OCI-LY7 (cell line): Measurements from ENCODE around the gene HOXA7. TPM values are rescaled to one million over a fixed set of nuclear protein-coding genes. Genes with fewer than 3 reads are reported as not detected.

Experiments used
- BruUV-seq: library from RNA; stranded (reverse); fragments of 400-500 nt; replicated peaks from 2 replicates; lab custom pipeline; 2021; lab: Mats Ljungman, UMichigan
- CTCF ChIA-PET: fragments of 300-600 bp; sonication (Branson Sonifier 250); formaldehyde crosslinking; loops from one replicate; lab custom pipeline; 2022; ENCODE audit warnings: antibody characterized with exemption; ENCODE audit not compliant: unreplicated experiment; lab: Charles Lee
- POLR2A ChIA-PET: fragments of 300-600 bp; sonication (Branson Sonifier 250); formaldehyde crosslinking; loops from one replicate; lab custom pipeline; 2022; ENCODE audit warnings: antibody characterized with exemption; lab: Charles Lee
- DNase-seq: peaks from one replicate; pipeline ENCODE4 v3.0.0-alpha.2; 2015; ENCODE audit warnings: low spot score
- H2AFZ ChIP-seq: fragments of 200-600 bp; sonication (generic), shearing (Covaris generic); 2 replicates; pipeline ENCODE4 v1.6.1; 2014; ENCODE audit warnings: mild to moderate bottlenecking, antibody characterized with exemption, low read length, moderate library complexity
- H3K27ac ChIP-seq: fragments of 200-600 bp; sonication (generic); 2 replicates; pipeline ENCODE4 v1.5.1; 2014; ENCODE audit warnings: mixed run types, low read depth, mild to moderate bottlenecking, moderate library complexity, low read length, inconsistent platforms; ENCODE audit not compliant: poor library complexity, severe bottlenecking
- H3K36me3 ChIP-seq: fragments of 200-600 bp; sonication (generic); 2 replicates; pipeline ENCODE4 v1.6.1; 2014; ENCODE audit warnings: mild to moderate bottlenecking, antibody characterized with exemption, low read length, moderate library complexity, mixed read lengths; ENCODE audit not compliant: insufficient read depth
- H3K4me1 ChIP-seq: fragments of 200-600 bp; sonication (generic); 2 replicates; pipeline ENCODE4 v1.5.1; 2014; ENCODE audit warnings: mild to moderate bottlenecking, low read length; ENCODE audit not compliant: insufficient read depth, poor library complexity, severe bottlenecking
- H3K4me2 ChIP-seq: fragments of 200-600 bp; sonication (generic); 2 replicates; pipeline ENCODE4 v1.6.1; 2014; ENCODE audit warnings: mild to moderate bottlenecking, low read length
- H3K4me3 ChIP-seq: fragments of 200-600 bp; sonication (generic); 2 replicates; pipeline ENCODE4 v1.5.1; 2014; ENCODE audit warnings: mild to moderate bottlenecking, low read depth, low read length; ENCODE audit not compliant: poor library complexity, severe bottlenecking
- H3K79me2 ChIP-seq: fragments of 200-600 bp; sonication (generic); 2 replicates; pipeline ENCODE4 v1.6.1; 2016; ENCODE audit warnings: low read depth, mild to moderate bottlenecking, low read length, moderate library complexity, mixed read lengths; ENCODE audit not compliant: insufficient read depth
- H3K9me2 ChIP-seq: fragments of 200-600 bp; sonication (generic); 2 replicates; pipeline ENCODE4 v1.6.1; 2016; ENCODE audit warnings: mild to moderate bottlenecking, low read length, mixed read lengths; ENCODE audit not compliant: insufficient read depth
- H3K9me3 ChIP-seq: fragments of 200-600 bp; sonication (generic); 2 replicates; pipeline ENCODE4 v1.6.1; 2014; ENCODE audit warnings: mild to moderate bottlenecking, mixed run types, low read length, mixed read lengths
- H4K20me1 ChIP-seq: fragments of 200-600 bp; sonication (generic); 2 replicates; pipeline ENCODE4 v1.6.1; 2014; ENCODE audit warnings: mild to moderate bottlenecking, antibody characterized with exemption, low read length, moderate library complexity, mixed read lengths; ENCODE audit not compliant: insufficient read depth
- EZH2phosphoT487 ChIP-seq: fragments of 200-600 bp; sonication (generic); IDR thresholded peaks from 2 replicates; pipeline ENCODE4 v1.6.1; 2018; ENCODE audit warnings: low read depth, borderline replicate concordance, mild to moderate bottlenecking, mixed run types, antibody characterized with exemption, low read length, moderate library complexity, mixed read lengths
- intact Hi-C: fragments of 100-400 bp; cut with micrococcal nuclease; formaldehyde crosslinking; loops from one replicate; pipeline ENCODE4 v1.10.0; 2022; ENCODE audit not compliant: unreplicated experiment
- total RNA-seq, 2 experiments: library from RNA; depleted of rRNA in 1 of 2; stranded (reverse); fragments of >200 nt in 1 of 2; shearing (Covaris generic) in 1 of 2; gene quantifications; 2 replicates each; pipeline ENCODE4 v1.2.3, GENCODE V29; 2014 to 2022
- TF ChIP-seq, protein P1 (sequence below): fragments of 200-600 bp; sonication (generic); conservative IDR thresholded peaks from 2 replicates; pipeline ENCODE4 v1.5.1; 2014; ENCODE audit warnings: mild to moderate bottlenecking, antibody characterized with exemption, low read length, moderate library complexity, mixed read lengths

HOXA7 gene
- total RNA-seq, 2 experiments from 2014 or later, result 1.2 to 6.0 TPM

DNA sequence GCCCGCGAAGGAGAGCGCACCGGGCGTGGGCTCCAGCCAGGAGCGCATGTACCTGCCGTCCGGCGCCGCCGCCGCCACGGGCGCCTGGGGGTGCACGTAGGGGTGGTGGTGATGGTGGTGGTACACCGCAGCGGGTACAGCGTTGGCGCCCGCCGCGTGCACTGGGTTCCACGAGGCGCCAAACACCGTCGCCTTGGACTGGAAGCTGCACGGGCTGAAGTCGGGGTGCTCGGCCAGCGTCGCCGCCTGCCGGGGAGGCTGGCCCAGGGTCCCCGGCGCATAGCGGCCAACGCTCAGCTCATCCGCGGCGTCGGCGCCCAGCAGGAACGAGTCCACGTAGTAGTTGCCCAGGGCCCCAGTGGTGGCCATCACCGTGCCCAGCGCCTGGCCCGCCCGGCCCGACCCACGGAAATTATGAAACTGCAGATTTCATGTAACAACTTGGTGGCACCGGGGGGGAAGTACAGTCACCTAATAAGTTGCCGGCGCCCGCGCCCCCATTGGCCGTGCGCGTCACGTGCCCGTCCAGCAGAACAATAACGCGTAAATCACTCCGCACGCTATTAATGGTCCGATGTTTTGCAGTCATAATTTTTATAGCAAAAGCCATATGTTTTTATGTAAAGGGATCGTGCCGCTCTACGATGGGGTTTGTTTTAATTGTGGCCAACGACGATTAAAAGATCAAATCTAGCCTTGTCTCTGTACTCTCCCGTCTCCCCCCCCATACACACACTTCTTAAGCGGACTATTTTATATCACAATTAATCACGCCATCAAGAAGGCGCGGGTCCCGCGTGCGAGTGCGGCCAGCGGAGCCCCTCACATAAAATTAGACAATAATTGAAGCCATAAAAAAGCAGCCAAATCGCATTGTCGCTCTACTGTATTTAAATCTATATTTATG lies 8.9 kb upstream of the HOXA7 start, which contains the start of gene HOXA9:
Gene HOXA9 (minus strand): TSS at position 449 of the 907 bp plus-strand sequence. CDS start 80 bp downstream, at position 369.
- H3K4me2 ChIP-seq, result no peak within 1 kb of the TSS
- H3K36me3 ChIP-seq, result no peaks in the 10 kb centered on the region
- H3K4me1 ChIP-seq, result peaks cover 4% of the 10 kb centered on the region
- intact Hi-C loops, result no loop called here
- no peak within 1 kb of the TSS for H2AFZ ChIP-seq
- H4K20me1 ChIP-seq, result no peaks in the 10 kb centered on the region
- ChIA-PET CTCF (no interaction called here), POLR2A (no interaction called here)
- TF ChIP-seq, protein P1, sequence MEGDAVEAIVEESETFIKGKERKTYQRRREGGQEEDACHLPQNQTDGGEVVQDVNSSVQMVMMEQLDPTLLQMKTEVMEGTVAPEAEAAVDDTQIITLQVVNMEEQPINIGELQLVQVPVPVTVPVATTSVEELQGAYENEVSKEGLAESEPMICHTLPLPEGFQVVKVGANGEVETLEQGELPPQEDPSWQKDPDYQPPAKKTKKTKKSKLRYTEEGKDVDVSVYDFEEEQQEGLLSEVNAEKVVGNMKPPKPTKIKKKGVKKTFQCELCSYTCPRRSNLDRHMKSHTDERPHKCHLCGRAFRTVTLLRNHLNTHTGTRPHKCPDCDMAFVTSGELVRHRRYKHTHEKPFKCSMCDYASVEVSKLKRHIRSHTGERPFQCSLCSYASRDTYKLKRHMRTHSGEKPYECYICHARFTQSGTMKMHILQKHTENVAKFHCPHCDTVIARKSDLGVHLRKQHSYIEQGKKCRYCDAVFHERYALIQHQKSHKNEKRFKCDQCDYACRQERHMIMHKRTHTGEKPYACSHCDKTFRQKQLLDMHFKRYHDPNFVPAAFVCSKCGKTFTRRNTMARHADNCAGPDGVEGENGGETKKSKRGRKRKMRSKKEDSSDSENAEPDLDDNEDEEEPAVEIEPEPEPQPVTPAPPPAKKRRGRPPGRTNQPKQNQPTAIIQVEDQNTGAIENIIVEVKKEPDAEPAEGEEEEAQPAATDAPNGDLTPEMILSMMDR, result no peak
- TF ChIP-seq EZH2phosphoT487, result no peak
- H3K79me2 ChIP-seq, result no peaks in the 10 kb centered on the region
- DNase-seq, result no peak
- no peak within 1 kb of the TSS for H3K27ac ChIP-seq
- H3K9me3 ChIP-seq, result no peaks in the 10 kb centered on the region
- H3K4me3 ChIP-seq, result no peak within 1 kb of the TSS
- BruUV-seq, result no TSS peak
- no peaks in the 10 kb centered on the region for H3K9me2 ChIP-seq

DNA sequence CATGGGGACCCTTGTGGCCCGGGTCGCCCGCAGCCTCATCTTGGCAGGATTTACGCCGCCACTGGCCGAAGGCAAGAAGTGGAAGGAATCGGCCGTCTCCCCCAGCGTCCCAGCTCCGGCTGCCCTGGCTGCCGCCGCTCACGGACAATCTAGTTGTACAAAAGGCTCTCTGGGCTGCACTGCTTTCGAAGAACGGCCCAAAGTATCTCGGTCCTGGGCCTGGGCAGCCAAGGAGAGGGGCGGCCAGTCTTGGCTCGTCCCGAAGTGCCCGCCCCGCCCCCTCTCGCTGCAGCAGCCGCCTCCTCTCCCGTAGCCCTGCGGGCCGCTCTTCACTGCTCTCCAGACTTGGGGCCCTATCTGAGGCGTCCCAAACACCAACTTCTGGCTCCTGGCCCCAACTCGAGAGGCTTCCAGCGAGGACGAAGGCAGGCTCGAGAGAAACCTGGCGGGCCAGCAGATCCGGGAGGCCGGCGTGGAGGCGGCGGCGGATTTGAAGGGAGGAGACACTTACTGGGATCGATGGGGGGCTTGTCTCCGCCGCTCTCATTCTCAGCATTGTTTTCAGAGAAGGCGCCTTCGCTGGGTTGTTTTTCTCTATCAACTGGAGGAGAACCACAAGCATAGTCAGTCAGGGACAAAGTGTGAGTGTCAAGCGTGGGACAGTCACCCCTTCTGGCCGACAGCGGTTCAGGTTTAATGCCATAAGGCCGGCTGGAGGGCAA lies 8.1 kb upstream of the HOXA7 start:
- CTCF ChIA-PET, result no interaction called here
- POLR2A ChIA-PET, result no interaction called here

More for the DNA sequence above, 8.1 kb upstream of the HOXA7 start:
- Histone ChIP-seq H3K4me1 (peaks cover 6% of the 10 kb centered on the region), H3K79me2 (no peaks in the 10 kb centered on the region), H3K9me3 (no peaks in the 10 kb centered on the region), H3K9me2 (no peaks in the 10 kb centered on the region), H4K20me1 (no peaks in the 10 kb centered on the region), H2AFZ (no peak overlapping the region), H3K4me3 (no peak overlapping the region), H3K4me2 (no peak overlapping the region), H3K36me3 (no peaks in the 10 kb centered on the region), H3K27ac (no peak overlapping the region)
- intact Hi-C loops, result loop anchor here (5.0 kb wide), 2 partner anchors 497 to 662 kb away; no protein-coding TSS in a partner anchor
- BruUV-seq, result no TSS peak
- no peak for DNase-seq
- no peak for TF ChIP-seq EZH2phosphoT487
- TF ChIP-seq, protein P1, result no peak
